GM12878 (cell line): ENCODE measurements around the gene CDH4.

Experiments
- BHLHE40 ChIP-seq, 2 experiments: fragments of 450-650 bp in 1 of 2; IDR thresholded peaks; 2 replicates each; pipeline ENCODE4 v1.6.1; 2011 to 2017; ENCODE audit warnings: low read depth in 2 of 2, borderline replicate concordance in 1 of 2, improper control_type of control experiment in 1 of 2, low read length in 1 of 2, mild to moderate bottlenecking in 1 of 2
- CTCF ChIP-seq, 3 experiments: IDR thresholded peaks in 2 of 3; conservative IDR thresholded peaks in 1 of 3; 2 replicates each; pipeline ENCODE4 v1.5.1; 2011; ENCODE audit warnings: low read depth in 3 of 3, low read length in 3 of 3, mild to moderate bottlenecking in 3 of 3, control low read depth in 2 of 3, moderate library complexity in 2 of 3, inconsistent platforms in 1 of 3, mixed read lengths in 1 of 3; ENCODE audit not compliant: control insufficient read depth in 2 of 3, insufficient read depth in 1 of 3; ENCODE audit errors: extremely low read depth in 1 of 3
- EZH2 ChIP-seq: IDR thresholded peaks from 2 replicates; pipeline ENCODE4 v1.6.1; 2012; ENCODE audit warnings: low read depth, mild to moderate bottlenecking, control low read depth, inconsistent platforms, low read length, borderline replicate concordance; ENCODE audit not compliant: control insufficient read depth
- MYC ChIP-seq: IDR thresholded peaks from 2 replicates; pipeline ENCODE4 v1.6.1; 2011; ENCODE audit warnings: mild to moderate bottlenecking, low read length, moderate library complexity, inconsistent platforms; ENCODE audit not compliant: insufficient read depth, insufficient replicate concordance, insufficient read length, severe bottlenecking

- TF ChIP-seq MYC, result no peak
- no peak for TF ChIP-seq BHLHE40 (IDR thresholded peaks at IDR 0.05; ENCODE audit: borderline replicate concordance in 1 of 2, low read depth in 2 of 2, low read length in 1 of 2)
- no peak for TF ChIP-seq EZH2
- no peak for TF ChIP-seq CTCF (IDR thresholded peaks at IDR 0.05 in 2 of 3, conservative IDR thresholded peaks at IDR 0.05 in 1 of 3; ENCODE audit: control insufficient read depth in 2 of 3, extremely low read depth in 1 of 3, insufficient read depth in 1 of 3, low read depth in 3 of 3, low read length in 3 of 3)
Measured at GRCh38 chr20:61752576-61752975, 500.5 kb downstream of the CDH4 start.
